HepG2 (cell line): ENCODE data around the gene ANO6. TPM values are rescaled to one million over a fixed set of nuclear protein-coding genes. Genes with fewer than 3 reads are reported as not detected.

Source experiments
- ARID5B ChIP-seq: IDR thresholded peaks from 2 replicates; pipeline ENCODE4 v1.4.0; 2020; ENCODE audit warnings: mild to moderate bottlenecking, missing genetic modification reagents
- DR1 ChIP-seq: sonication (generic); formaldehyde crosslinking; IDR thresholded peaks from 2 replicates; pipeline ENCODE4 v1.8.0; 2021; ENCODE audit warnings: mild to moderate bottlenecking, missing genetic modification reagents, inconsistent platforms
- DRAP1 ChIP-seq: IDR thresholded peaks from 2 replicates; pipeline ENCODE4 v1.6.1; 2016; ENCODE audit warnings: missing genetic modification reagents, missing compliant biosample characterization
- MEF2D ChIP-seq: sonication (generic); formaldehyde crosslinking; IDR thresholded peaks from 2 replicates; pipeline ENCODE4 v1.5.1; 2020; ENCODE audit warnings: mild to moderate bottlenecking, missing genetic modification reagents
- MIER3 ChIP-seq: IDR thresholded peaks from 2 replicates; pipeline ENCODE4 v1.6.1; 2016; ENCODE audit warnings: missing compliant biosample characterization, borderline replicate concordance
- POLR2A ChIP-seq, 2 experiments: IDR thresholded peaks; 2 replicates each; pipeline ENCODE4 v1.6.1; 2011; ENCODE audit warnings: low read depth in 2 of 2, low read length in 2 of 2, mild to moderate bottlenecking in 1 of 2, moderate library complexity in 1 of 2; ENCODE audit not compliant: insufficient read depth in 1 of 2
- RELA ChIP-seq: sonication (generic); formaldehyde crosslinking; IDR thresholded peaks from 2 replicates; pipeline ENCODE4 v1.4.0; 2020; ENCODE audit warnings: missing genetic modification reagents
- SAP130 ChIP-seq: IDR thresholded peaks from 2 replicates; pipeline ENCODE4 v1.6.1; 2016; ENCODE audit warnings: low read depth
- STAT6 ChIP-seq: sonication (generic); formaldehyde crosslinking; IDR thresholded peaks from 2 replicates; pipeline ENCODE4 v1.4.0; 2020; ENCODE audit warnings: missing genetic modification reagents, mild to moderate bottlenecking, borderline replicate concordance
- TCF12 ChIP-seq, 2 experiments: fragments of 450-650 bp in 1 of 2; sonication (generic) in 1 of 2; formaldehyde crosslinking in 1 of 2; IDR thresholded peaks; 2 replicates each; pipeline versions ENCODE4 v1.6.1 to v1.8.0; 2017 to 2022; ENCODE audit warnings: antibody characterized with exemption in 1 of 2, mild to moderate bottlenecking in 1 of 2, missing genetic modification reagents in 1 of 2, moderate library complexity in 1 of 2
- ZFP36L1 ChIP-seq: sonication (generic); formaldehyde crosslinking; IDR thresholded peaks from 2 replicates; pipeline ENCODE4 v1.8.0; 2022; ENCODE audit warnings: mild to moderate bottlenecking, missing genetic modification reagents, moderate library complexity
- ZNF138 ChIP-seq: sonication (generic); formaldehyde crosslinking; IDR thresholded peaks from 2 replicates; pipeline ENCODE4 v1.5.0; 2020; ENCODE audit warnings: mild to moderate bottlenecking, low read depth, missing genetic modification reagents
- ZNF552 ChIP-seq: sonication (generic); formaldehyde crosslinking; IDR thresholded peaks from 2 replicates; pipeline ENCODE4 v1.9.0; 2022; ENCODE audit warnings: missing genetic modification reagents, mild to moderate bottlenecking, borderline replicate concordance
- ZNF614 ChIP-seq: IDR thresholded peaks from 2 replicates; pipeline ENCODE4 v1.6.1; 2018; ENCODE audit warnings: missing biosample characterization, missing genetic modification reagents, inconsistent platforms, borderline replicate concordance
- ZNF672 ChIP-seq: sonication (generic); formaldehyde crosslinking; IDR thresholded peaks from 2 replicates; pipeline ENCODE4 v1.8.1; 2022; ENCODE audit warnings: missing genetic modification reagents
- ZSCAN31 ChIP-seq: sonication (generic); formaldehyde crosslinking; IDR thresholded peaks from 2 replicates; pipeline ENCODE4 v1.5.0; 2020; ENCODE audit warnings: low read depth, mild to moderate bottlenecking, missing genetic modification reagents
- polyA plus RNA-seq, 8 experiments: library from polyadenylated mRNA; depleted of rRNA in 3 of 8; stranded (reverse) in 7 of 8; unstranded in 1 of 8; fragments of >200 nt; fragmentation: Illumina TruSeq in 4 of 8; extraction: Trizol in 4 of 8; gene quantifications; 2 replicates each; pipeline versions ENCODE4 v1.2.1 to v1.2.3, GENCODE V29; 2011 to 2016; ENCODE audit warnings: low read depth in 4 of 8, missing spikeins in 1 of 8, mixed read lengths in 1 of 8; ENCODE audit not compliant: insufficient read depth in 1 of 8
- total RNA-seq, 5 experiments: library from RNA; depleted of rRNA; stranded (reverse); fragments of >200 nt; fragmentation: Illumina TruSeq; extraction: Trizol; gene quantifications; 2 replicates each; pipeline ENCODE4 v1.2.3, GENCODE V29; 2016; ENCODE audit warnings: low read depth in 1 of 5
- TF ChIP-seq, protein P1 (sequence below), 2 experiments: sonication (generic) in 1 of 2; formaldehyde crosslinking in 1 of 2; IDR thresholded peaks; 2 replicates each; pipeline versions ENCODE4 v1.4.0 to v1.6.1; 2018 to 2020; ENCODE audit warnings: missing genetic modification reagents in 2 of 2, borderline replicate concordance in 1 of 2, low read depth in 1 of 2, mild to moderate bottlenecking in 1 of 2, missing biosample characterization in 1 of 2

Gene ANO6
- total and polyA plus RNA-seq, 2 of the 13 experiments (the other 11 are each of a cell fraction or from before 2014, with no cell fraction given), result 37.8 to 57.1 TPM

DNA sequence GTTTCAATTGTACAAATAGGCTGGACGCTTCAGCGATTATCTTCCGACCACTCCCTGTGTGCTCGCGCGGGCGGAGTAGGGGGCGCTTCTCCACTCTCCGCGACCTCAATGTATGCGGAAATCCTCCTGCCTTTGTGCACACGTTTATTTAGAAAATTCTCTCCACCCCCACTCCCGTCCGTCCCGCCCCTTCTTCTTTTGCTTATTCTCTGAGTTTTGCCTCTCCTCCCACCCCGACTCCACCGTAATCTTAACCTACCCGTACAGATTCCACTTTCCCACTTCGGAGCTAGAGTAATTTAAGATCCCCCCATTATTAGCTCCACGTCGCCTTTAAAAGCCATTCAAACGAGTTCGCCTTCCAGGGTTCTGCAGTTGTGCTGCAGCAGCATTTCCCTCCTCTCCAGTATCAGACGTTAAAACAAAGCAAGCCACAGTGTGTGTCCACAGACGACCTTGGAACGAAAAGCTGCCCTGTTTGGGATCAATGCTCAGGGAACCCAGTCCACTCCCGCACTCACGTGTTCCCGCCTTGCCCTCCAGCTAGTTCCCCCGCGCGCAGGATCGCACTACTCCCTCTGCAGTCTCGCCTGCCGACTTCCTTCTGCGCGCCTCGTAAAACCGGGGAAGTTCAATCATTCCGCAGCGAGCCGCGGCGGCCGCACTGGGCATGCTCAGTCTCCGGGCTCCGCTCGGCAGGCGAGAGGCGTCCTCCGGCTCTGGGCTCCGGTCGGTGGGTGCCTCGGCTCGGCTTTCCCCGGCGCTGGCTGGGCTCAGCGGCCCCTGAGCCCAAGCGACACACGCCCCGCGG, at the start of gene ANO6 (continued):
- TF ChIP-seq ZNF614 (no peak), STAT6 (CRISPR knock-in tag) (peak; percentile 16; the same call in 1 of the 2 replicates), MIER3 (CRISPR knock-in tag) (no peak), ZFP36L1 (CRISPR knock-in tag) (0 out of 2 replicates have a peak, but pooled peaks have one; percentile 69), DRAP1 (CRISPR knock-in tag) (peak; percentile 57; the same call in 1 of the 2 replicates), ZNF138 (peak; percentile 66; the same call in 1 of the 2 replicates), DR1 (CRISPR knock-in tag) (peak; percentile 91), ZNF672 (CRISPR knock-in tag) (no peak), TCF12 (IDR thresholded peaks at IDR 0.05) (no peak), TCF12 (CRISPR knock-in tag; IDR thresholded peaks at IDR 0.05) (peak; percentile 60; the same call in 1 of the 2 replicates), POLR2A (IDR thresholded peaks at IDR 0.05; ENCODE audit: insufficient read depth in 1 of 2, low read depth in 2 of 2, low read length in 2 of 2) (peak; percentile 84 to 87), ZSCAN31 (CRISPR knock-in tag) (peak; percentile 56; the same call in 1 of the 2 replicates), ARID5B (CRISPR knock-in tag) (peak; percentile 40), SAP130 (CRISPR knock-in tag) (peak; percentile 72), MEF2D (CRISPR knock-in tag) (0 out of 2 replicates have a peak, but pooled peaks have one; percentile 24), ZNF552 (peak; percentile 52; the same call in 1 of the 2 replicates), RELA (peak; percentile 51; the same call in 1 of the 2 replicates)
- TF ChIP-seq, protein P1, sequence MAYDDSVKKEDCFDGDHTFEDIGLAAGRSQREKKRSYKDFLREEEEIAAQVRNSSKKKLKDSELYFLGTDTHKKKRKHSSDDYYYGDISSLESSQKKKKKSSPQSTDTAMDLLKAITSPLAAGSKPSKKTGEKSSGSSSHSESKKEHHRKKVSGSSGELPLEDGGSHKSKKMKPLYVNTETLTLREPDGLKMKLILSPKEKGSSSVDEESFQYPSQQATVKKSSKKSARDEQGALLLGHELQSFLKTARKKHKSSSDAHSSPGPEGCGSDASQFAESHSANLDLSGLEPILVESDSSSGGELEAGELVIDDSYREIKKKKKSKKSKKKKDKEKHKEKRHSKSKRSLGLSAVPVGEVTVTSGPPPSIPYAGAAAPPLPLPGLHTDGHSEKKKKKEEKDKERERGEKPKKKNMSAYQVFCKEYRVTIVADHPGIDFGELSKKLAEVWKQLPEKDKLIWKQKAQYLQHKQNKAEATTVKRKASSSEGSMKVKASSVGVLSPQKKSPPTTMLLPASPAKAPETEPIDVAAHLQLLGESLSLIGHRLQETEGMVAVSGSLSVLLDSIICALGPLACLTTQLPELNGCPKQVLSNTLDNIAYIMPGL (CRISPR knock-in tag; IDR thresholded peaks at IDR 0.05; ENCODE audit: borderline replicate concordance in 1 of 2, low read depth in 1 of 2), result peak in 1 of 2 experiments; percentile 93; a peak in 2 of 4 replicates
